CD8-positive, alpha-beta memory T cell (primary cell): ENCODE measurements around the gene GSTM1. TPM values are rescaled to one million over a fixed set of nuclear protein-coding genes. Genes with fewer than 3 reads are reported as not detected.
"Not testable (repeated sequence)": the region's sequence is repeated elsewhere in the genome, so short reads cannot be mapped to it uniquely, and the experiment has no call there.

Source experiments
- CTCF ChIA-PET: fragments of 350-600 bp; sonication (Branson Sonifier 250); formaldehyde crosslinking; loops from one replicate; lab custom pipeline; 2021; ENCODE audit warnings: antibody characterized with exemption; lab: Charles Lee
- POLR2A ChIA-PET: fragments of 350-600 bp; sonication (Branson Sonifier 250); formaldehyde crosslinking; loops from one replicate; lab custom pipeline; 2021; ENCODE audit warnings: antibody characterized with exemption; lab: Charles Lee
- DNase-seq, 5 donors: peaks; one replicate each; pipeline versions ENCODE4 v3.0.0 to v3.0.0-alpha.2; 2020 to 2022; ENCODE audit warnings: mixed read lengths in 1 of 5
- H3K27ac ChIP-seq: one replicate; pipeline ENCODE4 v1.7.0; 2013; ENCODE audit warnings: low read depth, mild to moderate bottlenecking, low read length, moderate library complexity
- H3K27me3 ChIP-seq: 2 replicates; pipeline ENCODE4 v1.7.0; 2013; ENCODE audit warnings: low read length, mild to moderate bottlenecking; ENCODE audit not compliant: insufficient read depth, poor library complexity, severe bottlenecking
- H3K36me3 ChIP-seq: 2 replicates; pipeline ENCODE4 v1.7.0; 2013; ENCODE audit warnings: mild to moderate bottlenecking, low read length, moderate library complexity; ENCODE audit not compliant: insufficient read depth
- H3K4me1 ChIP-seq: 2 replicates; pipeline ENCODE4 v1.7.0; 2013; ENCODE audit warnings: mild to moderate bottlenecking, low read length, moderate library complexity; ENCODE audit not compliant: insufficient read depth
- H3K4me3 ChIP-seq: 2 replicates; pipeline ENCODE4 v1.7.0; 2013; ENCODE audit warnings: mild to moderate bottlenecking, low read length
- H3K9me3 ChIP-seq: 2 replicates; pipeline ENCODE4 v1.7.0; 2013; ENCODE audit warnings: mild to moderate bottlenecking, low read length
- H3K27ac Mint-ChIP-seq, 8 donors: one replicate each; pipeline ENCODE4 v1.8.0; 2020 to 2021; ENCODE audit warnings: mixed read lengths in 8 of 8, mild to moderate bottlenecking in 6 of 8, inconsistent platforms in 3 of 8, moderate library complexity in 3 of 8
- H3K27me3 Mint-ChIP-seq, 2 donors: one replicate each; pipeline ENCODE4 v1.8.0; 2020 to 2021; ENCODE audit warnings: mixed read lengths in 2 of 2, mild to moderate bottlenecking in 1 of 2, moderate library complexity in 1 of 2
- H3K36me3 Mint-ChIP-seq, 3 donors: one replicate each; pipeline ENCODE4 v1.8.0; 2020 to 2021; ENCODE audit warnings: mixed read lengths in 3 of 3, inconsistent platforms in 1 of 3, mild to moderate bottlenecking in 1 of 3
- H3K4me1 Mint-ChIP-seq, 3 donors: one replicate each; pipeline ENCODE4 v1.8.0; 2020 to 2021; ENCODE audit warnings: mixed read lengths in 3 of 3, inconsistent platforms in 1 of 3, mild to moderate bottlenecking in 1 of 3
- H3K4me3 Mint-ChIP-seq, 7 donors: one replicate each; pipeline ENCODE4 v1.8.0; 2020 to 2021; ENCODE audit warnings: mixed read lengths in 7 of 7, mild to moderate bottlenecking in 6 of 7, moderate library complexity in 4 of 7, inconsistent platforms in 2 of 7
- H3K9me3 Mint-ChIP-seq, 5 donors: one replicate each; pipeline ENCODE4 v1.8.0; 2020 to 2022; ENCODE audit warnings: mixed read lengths in 5 of 5, mild to moderate bottlenecking in 3 of 5, moderate library complexity in 2 of 5, inconsistent platforms in 1 of 5
- polyA plus RNA-seq: library from polyadenylated mRNA; unstranded; fragments of 300-500 nt; fragmentation: Illumina TruSeq; gene quantifications from one replicate; pipeline ENCODE4 v1.2.3, GENCODE V29; 2021
- total RNA-seq, 2 experiments: library from RNA; stranded (reverse); gene quantifications; one replicate each; pipeline ENCODE4 v1.2.3, GENCODE V29; 2021

The GSTM1 gene
- total and polyA plus RNA-seq, 3 experiments from 2014 or later = not detected

DNA sequence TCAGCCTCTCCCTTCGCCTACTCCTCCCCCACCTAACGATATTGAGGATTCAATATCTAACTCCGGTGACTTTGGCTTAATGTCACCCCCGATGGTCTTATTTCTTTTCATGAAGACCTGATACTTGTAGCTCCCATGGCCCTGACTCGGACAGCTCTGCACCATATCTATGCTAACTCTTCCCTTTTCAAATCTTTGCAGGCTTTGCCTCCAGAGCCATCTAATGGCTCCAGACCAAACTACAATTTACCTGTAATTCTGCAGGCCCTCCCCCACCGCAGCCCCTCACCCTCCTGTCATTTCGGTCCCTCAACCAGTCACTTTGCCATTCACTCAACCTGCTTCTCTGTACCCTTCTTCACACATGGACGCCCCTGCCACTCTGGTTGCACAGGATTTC lies 16.6 kb downstream of the GSTM1 start:
- H3K27ac Mint-ChIP-seq = no peak overlapping the region
- Histone ChIP-seq H3K27me3 (no peaks in the 10 kb centered on the region), H3K4me3 (no peak overlapping the region), H3K9me3 (no peaks in the 10 kb centered on the region), H3K27ac (no peak overlapping the region), H3K36me3 (no peaks in the 10 kb centered on the region), H3K4me1 (no peaks in the 10 kb centered on the region)
- no peaks in the 10 kb centered on the region for H3K4me1 Mint-ChIP-seq
- peaks cover 10 to 28% (median 20%) of the 10 kb centered on the region in 5 donors for H3K9me3 Mint-ChIP-seq
- no peak for DNase-seq
- peaks cover 0 to 11% (median 10%) of the 10 kb centered on the region in 3 donors for H3K36me3 Mint-ChIP-seq
- ChIA-PET POLR2A (no interaction called here), CTCF (no interaction called here)
- H3K4me3 Mint-ChIP-seq = no peak overlapping the region
- H3K27me3 Mint-ChIP-seq = peaks cover 10 to 29% of the 10 kb centered on the region in 2 donors

- peaks cover 13 to 34% (median 28%) of the 10 kb centered on the region in 5 donors for H3K9me3 Mint-ChIP-seq
- ChIA-PET POLR2A (no interaction called here), CTCF (no interaction called here)
- H3K4me1 ChIP-seq = no peaks in the 10 kb centered on the region
- H3K27ac ChIP-seq = no peak overlapping the region
- H3K4me3 Mint-ChIP-seq = no peak overlapping the region
- H3K27me3 Mint-ChIP-seq = peaks cover 10 to 29% of the 10 kb centered on the region in 2 donors
- no peaks in the 10 kb centered on the region for H3K9me3 ChIP-seq
- no peaks in the 10 kb centered on the region for H3K27me3 ChIP-seq
- peaks cover 0 to 15% (median 10%) of the 10 kb centered on the region in 3 donors for H3K36me3 Mint-ChIP-seq
- DNase-seq = no peak
- no peaks in the 10 kb centered on the region for H3K36me3 ChIP-seq
- no peaks in the 10 kb centered on the region for H3K4me1 Mint-ChIP-seq
- H3K4me3 ChIP-seq = no peak overlapping the region
- no peak overlapping the region for H3K27ac Mint-ChIP-seq
Measured at GRCh38 chr1:109705411-109705810, 17.8 kb downstream of the GSTM1 start.

GRCh38 chr1:109708949-109709348 lies 21.3 kb downstream of the GSTM1 start:
- H3K4me3 Mint-ChIP-seq, H3K27me3 ChIP-seq, H3K4me1 Mint-ChIP-seq, H3K4me3 ChIP-seq, H3K27ac ChIP-seq, POLR2A ChIA-PET, CTCF ChIA-PET, H3K36me3 ChIP-seq, DNase-seq, H3K9me3 ChIP-seq, H3K4me1 ChIP-seq, H3K27ac Mint-ChIP-seq: not testable (repeated sequence)
- H3K27me3 Mint-ChIP-seq = peaks cover 9 to 36% of the 10 kb centered on the region in 2 donors
- H3K9me3 Mint-ChIP-seq = peaks cover 13 to 25% (median 23%) of the 10 kb centered on the region in 5 donors
- peaks cover 0 to 15% (median 4%) of the 10 kb centered on the region in 3 donors for H3K36me3 Mint-ChIP-seq

GRCh38 chr1:109709822-109710221 lies 22.2 kb downstream of the GSTM1 start:
- H3K27ac Mint-ChIP-seq, H3K27me3 ChIP-seq, H3K4me1 Mint-ChIP-seq, H3K9me3 ChIP-seq, CTCF ChIA-PET, H3K27ac ChIP-seq, POLR2A ChIA-PET, DNase-seq, H3K4me1 ChIP-seq, H3K4me3 ChIP-seq, H3K4me3 Mint-ChIP-seq, H3K36me3 ChIP-seq: not testable (repeated sequence)
- H3K27me3 Mint-ChIP-seq = peaks cover 5 to 34% of the 10 kb centered on the region in 2 donors
- peaks cover 13 to 23% (median 16%) of the 10 kb centered on the region in 5 donors for H3K9me3 Mint-ChIP-seq
- H3K36me3 Mint-ChIP-seq = peaks cover 0 to 13% (median 4%) of the 10 kb centered on the region in 3 donors

DNA sequence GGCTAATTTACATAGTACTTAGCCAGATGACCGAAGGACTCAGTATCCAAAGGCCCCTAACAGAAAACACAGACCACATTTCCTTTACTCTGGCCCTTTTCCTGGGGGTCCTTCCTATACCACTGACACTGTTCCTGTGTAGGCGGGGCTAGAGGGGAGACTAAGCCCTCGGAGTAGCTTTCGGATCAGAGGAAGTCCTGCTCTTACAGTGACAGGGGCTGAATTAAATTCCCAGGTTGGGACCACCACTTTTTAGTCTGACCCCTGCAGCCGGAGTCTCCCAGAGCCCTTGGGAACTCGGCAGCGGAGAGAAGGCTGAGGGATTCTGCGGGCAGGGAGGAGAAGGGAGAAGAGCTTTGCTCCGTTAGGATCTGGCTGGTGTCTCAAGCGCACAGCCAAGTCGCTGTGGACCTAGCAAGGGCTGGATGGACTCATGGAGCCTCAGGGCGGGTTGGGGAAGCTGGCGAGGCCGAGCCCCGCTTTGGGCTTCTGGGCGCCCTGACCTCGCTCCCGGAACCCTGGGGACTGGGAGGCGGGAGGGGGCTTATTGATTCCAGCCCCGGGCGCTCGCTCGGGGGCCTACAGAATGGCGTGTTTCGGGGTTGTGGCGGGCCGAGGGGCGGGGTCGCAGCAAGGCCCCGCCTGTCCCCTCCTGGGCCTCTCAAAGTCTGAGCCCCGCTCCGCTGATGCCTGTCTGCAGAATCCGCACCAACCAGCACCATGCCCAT lies 24.1 kb downstream of the GSTM1 start, which contains the start of gene GSTM5:
TSS of gene GSTM5 (plus strand) at position 659 of the 728 bp plus-strand sequence. CDS start at position 721, 62 bp downstream.
- not testable (repeated sequence) for H3K4me3 ChIP-seq, H3K4me1 Mint-ChIP-seq, H3K27me3 ChIP-seq, H3K27ac ChIP-seq, H3K36me3 ChIP-seq, DNase-seq, H3K4me1 ChIP-seq, H3K9me3 ChIP-seq
- Mint-ChIP-seq H3K27me3 (peaks cover 7 to 36% of the 10 kb centered on the region in 2 donors), H3K36me3 (peaks cover 0 to 12% (median 4%) of the 10 kb centered on the region in 3 donors), H3K27ac (peak within 1 kb of the TSS in 1 of 8 donors; percentile 70), H3K4me3 (peak within 1 kb of the TSS in 2 of 7 donors; percentile 51 to 74), H3K9me3 (peaks cover 13 to 23% (median 16%) of the 10 kb centered on the region in 5 donors)
- ChIA-PET POLR2A (interaction anchor here (0.6 kb wide), 1 partner anchor 552 kb away, joined by 6 read pairs; no protein-coding TSS in a partner anchor), CTCF (interaction anchor here (1.0 kb wide), 1 partner anchor 72 kb away, joined by 3 read pairs; no protein-coding TSS in a partner anchor)

DNA sequence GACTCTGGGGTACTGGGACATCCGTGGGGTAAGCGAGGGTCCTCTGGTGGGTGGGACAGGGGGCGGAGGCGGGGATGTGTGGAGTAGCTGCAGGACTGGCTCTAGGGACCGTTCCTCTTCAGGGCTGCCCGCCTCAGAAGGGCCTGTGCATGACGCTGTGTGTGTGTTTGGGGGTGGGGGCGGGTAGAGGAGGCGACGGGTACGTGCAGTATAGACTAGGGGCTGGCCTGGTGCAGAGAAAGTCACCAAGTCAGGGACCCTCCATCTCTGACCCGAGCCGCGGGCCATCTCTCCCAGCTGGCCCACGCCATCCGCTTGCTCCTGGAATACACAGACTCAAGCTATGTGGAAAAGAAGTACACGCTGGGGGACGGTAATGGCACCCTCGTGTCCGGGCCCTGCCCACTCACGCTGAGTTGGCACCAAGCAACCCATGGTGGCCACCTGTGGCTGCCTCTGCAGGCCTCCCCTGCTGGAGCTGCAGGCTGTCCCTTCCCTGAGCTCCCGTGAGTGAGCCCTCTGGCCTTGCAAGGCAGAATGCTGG lies 24.8 kb downstream of the GSTM1 start:
- no peaks in the 10 kb centered on the region for H3K4me1 Mint-ChIP-seq
- H3K27me3 Mint-ChIP-seq = peaks cover 7 to 31% of the 10 kb centered on the region in 2 donors
- no peak overlapping the region for H3K27ac Mint-ChIP-seq
- Histone ChIP-seq H3K27ac (no peak overlapping the region), H3K27me3 (no peaks in the 10 kb centered on the region), H3K4me1 (no peaks in the 10 kb centered on the region), H3K4me3 (no peak overlapping the region), H3K36me3 (no peaks in the 10 kb centered on the region), H3K9me3 (no peaks in the 10 kb centered on the region)
- ChIA-PET CTCF (interaction anchor here (1.0 kb wide), 1 partner anchor 72 kb away, joined by 3 read pairs; no protein-coding TSS in a partner anchor), POLR2A (interaction anchor here (0.6 kb wide), 1 partner anchor 551 kb away, joined by 6 read pairs; no protein-coding TSS in a partner anchor)
- no peak overlapping the region for H3K4me3 Mint-ChIP-seq
- peaks cover 13 to 23% (median 16%) of the 10 kb centered on the region in 5 donors for H3K9me3 Mint-ChIP-seq
- H3K36me3 Mint-ChIP-seq = peaks cover 0 to 12% (median 4%) of the 10 kb centered on the region in 3 donors
- DNase-seq = no peak

- Histone ChIP-seq H3K27ac (no peak overlapping the region), H3K9me3 (no peaks in the 10 kb centered on the region), H3K36me3 (no peaks in the 10 kb centered on the region), H3K27me3 (no peaks in the 10 kb centered on the region), H3K4me3 (no peak overlapping the region), H3K4me1 (no peaks in the 10 kb centered on the region)
- H3K9me3 Mint-ChIP-seq = peaks cover 8 to 15% (median 10%) of the 10 kb centered on the region in 5 donors
- ChIA-PET POLR2A (no interaction called here), CTCF (no interaction called here)
- no peak for DNase-seq
- peaks cover 0 to 9% (median 0%) of the 10 kb centered on the region in 3 donors for H3K36me3 Mint-ChIP-seq
- H3K4me3 Mint-ChIP-seq = no peak overlapping the region
- H3K4me1 Mint-ChIP-seq = no peaks in the 10 kb centered on the region
- no peak overlapping the region for H3K27ac Mint-ChIP-seq
- peaks cover 7 to 30% of the 10 kb centered on the region in 2 donors for H3K27me3 Mint-ChIP-seq
Measured at GRCh38 chr1:109713636-109714035, 26.0 kb downstream of the GSTM1 start.
